Measurements from ENCODE around the gene REEP1. TPM values are rescaled to one million over a fixed set of nuclear protein-coding genes. Genes with fewer than 3 reads are reported as not detected.

The REEP1 gene
- total RNA-seq, 2 donors from 2014 or later = 6.6 to 224 TPM

DNA sequence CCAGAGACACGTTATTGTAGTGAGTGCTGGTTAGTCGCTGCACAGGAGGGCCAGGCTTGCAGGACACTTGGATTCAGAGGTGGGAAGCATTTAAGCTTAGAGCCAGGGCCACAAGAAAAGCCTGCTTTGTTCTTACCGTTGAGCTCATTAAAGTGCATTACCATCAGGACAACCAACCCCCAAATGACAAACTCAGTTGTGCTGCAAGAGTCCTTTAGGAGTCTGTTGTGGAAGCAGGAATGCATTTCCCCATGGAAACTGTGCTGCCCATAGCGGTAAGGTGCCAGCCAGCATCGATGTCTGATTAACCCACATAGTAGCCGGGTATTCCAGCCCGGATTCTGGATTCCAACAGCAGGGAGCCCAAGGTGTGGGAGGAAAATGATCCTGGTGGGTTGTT lies 23.4 kb upstream of the REEP1 start:
- TF ChIP-seq POLR2A (IDR thresholded peaks at IDR 0.05) = no peak
- Histone ChIP-seq H3K27ac (no peak overlapping the region), H3K4me3 (no peak overlapping the region), H3K36me3 (no peaks in the 10 kb centered on the region), H3K4me1 (replicated peaks) (no peaks in the 10 kb centered on the region), H3K27me3 (replicated peaks; ENCODE audit: insufficient read depth) (no peaks in the 10 kb centered on the region), H3K9me3 (no peaks in the 10 kb centered on the region)
- WGBS = 43% methylated on average over 7 of the region's 7 CpGs
- no peak for DNase-seq (ENCODE audit: low spot score)
- intact Hi-C loops (cut with DNase I) = no loop called here

DNA sequence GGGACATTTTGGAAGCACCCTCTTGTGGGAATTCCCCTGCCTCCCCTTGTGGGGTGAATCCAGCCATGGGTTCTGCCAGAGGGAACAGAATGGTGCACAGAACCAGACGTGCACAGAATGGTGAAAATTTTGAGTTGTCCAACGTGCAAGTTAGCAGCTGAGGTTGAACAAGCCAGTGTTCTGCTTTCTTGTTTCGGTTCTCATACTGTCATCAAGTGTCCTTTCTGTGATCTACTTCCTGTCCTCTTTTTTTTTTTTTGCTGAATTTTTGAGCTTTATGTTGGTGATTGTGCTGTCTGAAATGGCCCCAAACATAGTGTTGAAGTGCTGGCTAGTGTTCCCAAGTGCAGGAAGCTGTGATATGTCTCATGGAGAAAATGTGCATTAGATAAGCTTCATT lies 21.5 kb upstream of the REEP1 start:
- no peaks in the 10 kb centered on the region for H3K4me1 ChIP-seq (replicated peaks)
- H3K27ac ChIP-seq = no peak overlapping the region
- H3K9me3 ChIP-seq = no peaks in the 10 kb centered on the region
- WGBS = 77% methylated on average over 3 of the region's 3 CpGs
- DNase-seq (ENCODE audit: low spot score) = no peak
- TF ChIP-seq POLR2A (IDR thresholded peaks at IDR 0.05) (no peak), POLR2AphosphoS5 (IDR thresholded peaks at IDR 0.05) (no peak)
- TF ChIP-seq, protein P1, sequence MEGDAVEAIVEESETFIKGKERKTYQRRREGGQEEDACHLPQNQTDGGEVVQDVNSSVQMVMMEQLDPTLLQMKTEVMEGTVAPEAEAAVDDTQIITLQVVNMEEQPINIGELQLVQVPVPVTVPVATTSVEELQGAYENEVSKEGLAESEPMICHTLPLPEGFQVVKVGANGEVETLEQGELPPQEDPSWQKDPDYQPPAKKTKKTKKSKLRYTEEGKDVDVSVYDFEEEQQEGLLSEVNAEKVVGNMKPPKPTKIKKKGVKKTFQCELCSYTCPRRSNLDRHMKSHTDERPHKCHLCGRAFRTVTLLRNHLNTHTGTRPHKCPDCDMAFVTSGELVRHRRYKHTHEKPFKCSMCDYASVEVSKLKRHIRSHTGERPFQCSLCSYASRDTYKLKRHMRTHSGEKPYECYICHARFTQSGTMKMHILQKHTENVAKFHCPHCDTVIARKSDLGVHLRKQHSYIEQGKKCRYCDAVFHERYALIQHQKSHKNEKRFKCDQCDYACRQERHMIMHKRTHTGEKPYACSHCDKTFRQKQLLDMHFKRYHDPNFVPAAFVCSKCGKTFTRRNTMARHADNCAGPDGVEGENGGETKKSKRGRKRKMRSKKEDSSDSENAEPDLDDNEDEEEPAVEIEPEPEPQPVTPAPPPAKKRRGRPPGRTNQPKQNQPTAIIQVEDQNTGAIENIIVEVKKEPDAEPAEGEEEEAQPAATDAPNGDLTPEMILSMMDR (IDR thresholded peaks at IDR 0.05) = no peak
- no peaks in the 10 kb centered on the region for H3K36me3 ChIP-seq
- H3K4me3 ChIP-seq = no peak overlapping the region
- intact Hi-C loops (cut with DNase I) = no loop called here
- H3K27me3 ChIP-seq (replicated peaks; ENCODE audit: insufficient read depth) = no peaks in the 10 kb centered on the region

DNA sequence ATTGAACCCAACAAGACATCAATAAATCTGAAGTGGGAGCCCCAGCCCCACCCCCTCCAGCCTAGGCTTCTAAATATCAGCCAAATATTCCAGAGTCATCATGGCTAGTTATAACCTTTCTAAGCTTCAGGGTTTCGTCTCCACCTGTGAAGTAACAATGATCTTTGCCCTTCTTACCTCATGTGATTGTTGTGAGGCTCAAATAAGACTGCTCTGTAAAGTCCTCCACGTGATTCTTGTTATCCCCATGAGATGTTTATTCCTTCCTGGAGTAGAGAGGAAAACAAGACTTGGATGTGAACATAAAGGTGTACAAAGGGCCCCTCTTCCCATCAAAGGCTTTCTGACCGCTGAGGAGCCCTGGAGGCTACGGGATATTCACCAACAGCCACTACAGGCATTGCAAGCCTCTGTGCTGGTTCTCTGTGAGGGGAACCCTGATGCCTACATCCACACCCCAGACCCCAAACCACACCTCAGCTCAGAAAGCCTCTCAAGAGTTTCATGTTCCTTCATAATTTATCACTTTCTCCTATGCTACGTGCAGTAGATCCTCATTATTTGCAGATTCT lies 20.1 kb upstream of the REEP1 start:
- intact Hi-C loops (cut with DNase I) = no loop called here
- no peak for DNase-seq (ENCODE audit: low spot score)
- Histone ChIP-seq H3K27ac (no peak overlapping the region), H3K9me3 (no peaks in the 10 kb centered on the region), H3K27me3 (replicated peaks; ENCODE audit: insufficient read depth) (no peaks in the 10 kb centered on the region), H3K4me1 (replicated peaks) (no peaks in the 10 kb centered on the region), H3K4me3 (no peak overlapping the region), H3K36me3 (no peaks in the 10 kb centered on the region)
- TF ChIP-seq POLR2AphosphoS5 (IDR thresholded peaks at IDR 0.05) (no peak), POLR2A (IDR thresholded peaks at IDR 0.05) (no peak)
- TF ChIP-seq, protein P1 (IDR thresholded peaks at IDR 0.05) = no peak
- WGBS = 72% methylated on average over 5 of the region's 5 CpGs

DNA sequence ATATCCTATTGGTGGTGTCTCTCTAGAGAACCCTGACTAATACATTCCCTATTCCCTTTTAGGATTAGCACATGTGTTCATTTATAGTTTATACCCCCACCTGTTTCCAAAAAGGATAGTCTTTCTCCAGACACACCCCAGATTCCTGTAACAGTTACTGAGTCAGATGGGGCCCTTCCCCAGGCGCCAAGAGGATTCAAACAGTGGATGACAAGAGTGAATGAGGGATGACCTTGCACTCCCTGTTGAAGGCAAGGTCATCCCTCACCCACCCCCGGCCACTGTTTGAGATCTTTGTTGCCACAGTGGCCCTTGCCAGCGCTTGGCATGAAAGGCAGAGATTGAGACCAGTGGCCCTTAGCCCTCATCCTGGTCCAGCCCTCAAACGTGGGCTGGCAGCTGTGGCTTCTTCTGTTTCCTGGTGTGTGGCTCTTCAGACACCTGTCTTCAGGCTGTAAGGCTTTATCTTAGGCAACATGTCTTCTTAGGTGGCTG lies 15.3 kb upstream of the REEP1 start:
- no peak for TF ChIP-seq POLR2AphosphoS5 (IDR thresholded peaks at IDR 0.05)
- no peak for TF ChIP-seq POLR2A (IDR thresholded peaks at IDR 0.05)
- TF ChIP-seq, protein P1 (IDR thresholded peaks at IDR 0.05) = no peak
- DNase-seq (ENCODE audit: low spot score) = no peak
- no peaks in the 10 kb centered on the region for H3K27me3 ChIP-seq (replicated peaks; ENCODE audit: insufficient read depth)
- no peaks in the 10 kb centered on the region for H3K4me1 ChIP-seq (replicated peaks)
- intact Hi-C loops (cut with DNase I) = no loop called here
- H3K27ac ChIP-seq = no peak overlapping the region
- no peaks in the 10 kb centered on the region for H3K36me3 ChIP-seq
- no peak overlapping the region for H3K4me3 ChIP-seq
- H3K9me3 ChIP-seq = no peaks in the 10 kb centered on the region
- WGBS = 95% methylated on average over 4 of the region's 4 CpGs

DNA sequence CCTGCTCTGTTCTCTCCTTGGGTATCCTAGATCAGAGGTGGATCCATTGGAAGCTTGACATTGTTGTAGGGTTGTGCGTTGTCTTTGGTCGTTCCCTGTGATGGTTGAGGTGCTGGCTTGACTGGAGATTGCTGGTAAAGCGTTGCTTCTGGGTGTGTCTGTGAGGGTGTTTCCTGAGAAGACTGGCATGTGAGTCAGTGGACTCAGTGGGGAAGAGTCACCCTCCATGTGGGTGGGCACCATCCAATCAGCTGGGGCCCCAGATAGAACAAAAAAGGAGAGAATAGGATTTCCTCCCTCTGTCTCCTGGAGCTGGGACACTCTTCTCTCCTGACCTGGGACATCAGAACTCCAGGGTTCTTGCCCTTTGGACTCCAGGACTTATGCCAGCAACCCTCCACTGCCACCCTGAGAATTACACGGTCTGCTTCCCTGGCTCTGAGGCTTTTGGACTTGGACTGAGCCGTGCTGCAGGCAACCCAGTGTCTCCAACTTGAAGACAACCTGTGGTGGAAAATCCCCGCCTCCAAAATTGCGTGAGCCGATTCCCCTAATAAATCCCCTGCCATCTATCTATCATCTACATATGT lies 14.8 kb upstream of the REEP1 start:
- intact Hi-C loops (cut with DNase I) = no loop called here
- no peak overlapping the region for H3K4me3 ChIP-seq
- H3K4me1 ChIP-seq (replicated peaks) = no peaks in the 10 kb centered on the region
- 85% methylated on average over 8 of the region's 8 CpGs for WGBS
- no peaks in the 10 kb centered on the region for H3K36me3 ChIP-seq
- no peak for DNase-seq (ENCODE audit: low spot score)
- peaks cover 3% of the 10 kb centered on the region for H3K27me3 ChIP-seq (replicated peaks; ENCODE audit: insufficient read depth)
- H3K27ac ChIP-seq = no peak overlapping the region
- TF ChIP-seq, protein P1 (IDR thresholded peaks at IDR 0.05) = no peak
- no peak for TF ChIP-seq POLR2A (IDR thresholded peaks at IDR 0.05)
- no peak for TF ChIP-seq POLR2AphosphoS5 (IDR thresholded peaks at IDR 0.05)
- H3K9me3 ChIP-seq = no peaks in the 10 kb centered on the region
